Heart right ventricle (tissue), 16 donors: ENCODE data around the gene PEAK1. TPM values are rescaled to one million over a fixed set of nuclear protein-coding genes. Genes with fewer than 3 reads are reported as not detected.

ENCODE experiments used
- ATAC-seq, 8 donors: fragments of 200-7000 bp; cut with Tn5 transposase; one replicate each; pipeline ENCODE4 v1.9.1; 2020; ENCODE audit warnings: mild to moderate bottlenecking in 8 of 8, moderate library complexity in 8 of 8, moderate number of reproducible peaks in 1 of 8
- DNase-seq, 2 donors: peaks; one replicate each; pipeline ENCODE4 v3.0.0-alpha.2; 2020
- H3K27ac ChIP-seq, 10 donors: fragments of 200-600 bp; sonication (generic) in 2 of 10; one replicate each; pipeline versions ENCODE4 v1.5.0 to v1.8.0; 2020 to 2022; ENCODE audit warnings: mild to moderate bottlenecking in 3 of 10
- H3K27me3 ChIP-seq, 7 donors: fragments of 200-600 bp; one replicate each; pipeline ENCODE4 v1.8.0; 2021 to 2022; ENCODE audit warnings: mild to moderate bottlenecking in 2 of 7
- H3K36me3 ChIP-seq, 9 donors: fragments of 200-600 bp; sonication (generic) in 1 of 9; one replicate each; pipeline versions ENCODE4 v1.5.0 to v1.8.0; 2020 to 2022; ENCODE audit warnings: mild to moderate bottlenecking in 2 of 9
- H3K4me1 ChIP-seq, 9 donors: fragments of 200-600 bp; sonication (generic) in 1 of 9; one replicate each; pipeline versions ENCODE4 v1.5.0 to v1.8.0; 2020 to 2022; ENCODE audit warnings: mild to moderate bottlenecking in 4 of 9
- H3K4me3 ChIP-seq, 10 donors: fragments of 200-600 bp; sonication (generic) in 2 of 10; one replicate each; pipeline versions ENCODE4 v1.5.0 to v1.8.0; 2020 to 2022; ENCODE audit warnings: mild to moderate bottlenecking in 7 of 10, moderate library complexity in 2 of 10
- H3K9me3 ChIP-seq, 11 donors: fragments of 200-600 bp in 10 of 11; sonication (generic) in 2 of 11; one replicate each; pipeline versions ENCODE4 v1.5.0 to v1.8.0; 2013 to 2022; ENCODE audit warnings: mild to moderate bottlenecking in 2 of 11, control low read depth in 1 of 11, moderate library complexity in 1 of 11
- WGBS, 2 donors: extraction: QIAGEN DNeasy Blood & Tissue Kit; methylation state at CpG; one replicate each; pipeline ENCODE4 v1.1.7; 2013; ENCODE audit warnings: inconsistent platforms in 1 of 2; 5-methylcytosine and 5-hydroxymethylcytosine counted together
- intact Hi-C, 10 donors: fragments of 100-400 bp; cut with DNase I; formaldehyde crosslinking; loops; one replicate each; pipeline versions ENCODE4 v1.11.1 to v1.14.2; 2022
- polyA plus RNA-seq, 2 donors: library from polyadenylated mRNA; stranded (reverse); fragments of 200-250 nt; gene quantifications; one replicate each; pipeline ENCODE4 v1.2.3, GENCODE V29; 2013
- total RNA-seq, 10 donors: library from RNA; stranded (reverse); fragmentation: NEBNext Ultra II Directional in 3 of 10; extraction: Animal tissue kit (Norgen Biotek cat#: 25700) in 3 of 10; gene quantifications; one replicate each; pipeline versions ENCODE4 v1.2.1 to v1.2.4, GENCODE V29; 2021 to 2023
- TF ChIP-seq, protein P1 (sequence below), 9 donors: fragments of 200-600 bp; sonication (generic) in 2 of 9; IDR thresholded peaks; one replicate each; pipeline versions ENCODE4 v1.5.0 to v1.8.0; 2021 to 2022; ENCODE audit warnings: antibody characterized with exemption in 9 of 9, mild to moderate bottlenecking in 5 of 9, moderate library complexity in 1 of 9
- donor health status: Arrhythmogenic right ventricular cardiomyopathy.
- donor health status: ischemic (EF 13 %, LVEDD 7.1; RV severe dilation, severe dysfunction).
- donor health status: healthy with polysubstance abuse.
- donor health status: DM: no; HTN: yes; CAD: no.
- donor health status: DM: no; HTN: no; CAD: no.
- donor health status: ischemic (EF 25% LVEDD 6.9; RV normal size, moderate dysfunction).
- donor health status: ischemic (EF 25% LVEDD 5.7; RV mildly dilated, moderate dysfunction).
- donor health status: healthy.
- donor health status: DM: yes; HTN: yes; CAD: no.
- donor health status: Ischemic cardiomyopathy.
- donor health status: ischemic (EF 35%, LVEDD 5.7; RV mildly dilated, moderate dysfunction).
- donor health status: nonischemic (EF 11% LVEDD 7.7; RV severe dilation, severe dysfunction).
- donor health status: DM: yes; HTN: yes; CAD: no.
- donor health status: PGD.
- donor health status: ischemic (EF 29% LVEDD 5.4; RV normal size, mild dysfunction).
- donor health status: nonischemic (EF 23%, LVEDD 6.1; RV moderate dilation, normal function).

Gene PEAK1
- total and polyA plus RNA-seq, 12 donors = 7.0 to 146 (median 90.8) TPM

DNA sequence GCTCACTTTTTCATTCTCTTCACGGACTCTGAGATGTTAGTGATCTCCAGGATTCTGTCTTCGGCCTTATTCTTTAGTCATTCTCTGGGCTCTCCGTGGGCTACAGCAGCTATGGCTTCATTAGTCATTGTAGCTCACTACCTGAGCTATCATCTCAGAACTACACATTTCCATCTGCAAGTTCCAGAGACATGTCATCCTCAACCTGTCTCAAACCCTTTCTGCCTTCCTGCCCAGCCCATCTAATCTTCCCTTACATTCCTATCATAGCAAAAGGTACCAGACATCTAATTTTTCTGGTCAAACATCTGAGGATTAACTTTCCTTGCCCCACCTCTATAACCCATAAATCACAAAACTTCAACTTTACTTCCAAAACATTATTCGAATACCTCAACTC is 362.2 kb downstream of the PEAK1 start:
- intact Hi-C loops = loop anchor here in 1 of 10 donors (2.0 kb wide), 1 partner anchor 15 kb away; no protein-coding TSS in a partner anchor

DNA sequence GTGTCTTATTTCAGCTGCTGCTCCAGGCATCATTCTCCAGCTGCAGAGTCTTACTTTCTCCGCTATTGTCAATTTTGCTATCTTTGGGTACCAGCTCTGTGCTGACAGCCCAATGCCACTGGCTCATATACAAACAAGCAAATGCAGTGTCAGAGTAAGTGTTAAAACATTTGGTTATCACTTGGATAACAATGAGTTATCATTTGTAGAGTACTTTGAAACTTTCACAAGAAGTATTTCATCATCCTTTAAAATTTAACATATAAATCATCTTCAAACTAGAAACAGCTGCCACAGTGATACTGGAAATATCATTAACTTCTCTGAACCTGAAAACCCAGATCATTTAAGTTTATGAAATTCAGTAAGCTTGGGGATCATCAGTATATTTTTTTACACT is 362.8 kb downstream of the PEAK1 start:
- 76 to 84% methylated on average over 1 of the region's 1 CpG for WGBS, 2 donors
- Histone ChIP-seq H3K9me3 (no peaks in the 10 kb centered on the region), H3K27me3 (no peaks in the 10 kb centered on the region), H3K4me1 (peaks cover 0 to 40% (median 33%) of the 10 kb centered on the region in 9 donors), H3K4me3 (no peak overlapping the region), H3K36me3 (peaks cover 0 to 36% (median 4%) of the 10 kb centered on the region in 9 donors), H3K27ac (no peak overlapping the region)
- DNase-seq = no peak
- intact Hi-C loops = no loop called here
- TF ChIP-seq, protein P1, sequence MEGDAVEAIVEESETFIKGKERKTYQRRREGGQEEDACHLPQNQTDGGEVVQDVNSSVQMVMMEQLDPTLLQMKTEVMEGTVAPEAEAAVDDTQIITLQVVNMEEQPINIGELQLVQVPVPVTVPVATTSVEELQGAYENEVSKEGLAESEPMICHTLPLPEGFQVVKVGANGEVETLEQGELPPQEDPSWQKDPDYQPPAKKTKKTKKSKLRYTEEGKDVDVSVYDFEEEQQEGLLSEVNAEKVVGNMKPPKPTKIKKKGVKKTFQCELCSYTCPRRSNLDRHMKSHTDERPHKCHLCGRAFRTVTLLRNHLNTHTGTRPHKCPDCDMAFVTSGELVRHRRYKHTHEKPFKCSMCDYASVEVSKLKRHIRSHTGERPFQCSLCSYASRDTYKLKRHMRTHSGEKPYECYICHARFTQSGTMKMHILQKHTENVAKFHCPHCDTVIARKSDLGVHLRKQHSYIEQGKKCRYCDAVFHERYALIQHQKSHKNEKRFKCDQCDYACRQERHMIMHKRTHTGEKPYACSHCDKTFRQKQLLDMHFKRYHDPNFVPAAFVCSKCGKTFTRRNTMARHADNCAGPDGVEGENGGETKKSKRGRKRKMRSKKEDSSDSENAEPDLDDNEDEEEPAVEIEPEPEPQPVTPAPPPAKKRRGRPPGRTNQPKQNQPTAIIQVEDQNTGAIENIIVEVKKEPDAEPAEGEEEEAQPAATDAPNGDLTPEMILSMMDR (IDR thresholded peaks at IDR 0.05) = no peak
- no peak for ATAC-seq

More for the DNA sequence above, 362.2 kb downstream of the PEAK1 start:
- TF ChIP-seq, protein P1 (IDR thresholded peaks at IDR 0.05) = no peak
- Histone ChIP-seq H3K27me3 (no peaks in the 10 kb centered on the region), H3K4me3 (no peak overlapping the region), H3K36me3 (peaks cover 0 to 30% (median 0%) of the 10 kb centered on the region in 9 donors), H3K4me1 (peaks cover 0 to 42% (median 36%) of the 10 kb centered on the region in 9 donors), H3K27ac (no peak overlapping the region), H3K9me3 (no peaks in the 10 kb centered on the region)
- DNase-seq = no peak
- ATAC-seq = no peak
- 94 to 95% methylated on average over 4 of the region's 4 CpGs for WGBS, 2 donors

DNA sequence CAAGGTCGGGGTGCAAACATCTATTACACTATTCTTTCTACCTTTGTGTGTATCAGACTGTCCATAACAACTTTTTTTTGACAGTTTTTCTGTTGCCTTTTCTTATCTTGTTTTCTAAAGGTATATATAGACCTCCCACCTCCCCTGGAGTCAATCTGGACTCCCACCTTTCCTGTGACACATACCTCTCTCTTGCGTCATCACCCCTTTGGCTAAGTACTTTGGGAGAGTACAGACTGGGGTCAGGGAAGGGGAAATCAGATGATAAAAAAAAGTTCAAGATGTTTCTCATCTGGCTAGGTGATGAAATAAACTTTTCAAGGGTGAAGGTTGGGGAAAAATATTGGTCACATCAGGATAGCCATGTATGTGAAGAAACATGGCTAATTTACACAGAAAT is 366.2 kb downstream of the PEAK1 start:
- Histone ChIP-seq H3K9me3 (no peaks in the 10 kb centered on the region), H3K36me3 (peaks cover 0 to 64% (median 10%) of the 10 kb centered on the region in 9 donors), H3K4me3 (no peak overlapping the region), H3K27ac (no peak overlapping the region), H3K4me1 (peaks cover 0 to 8% (median 4%) of the 10 kb centered on the region in 9 donors), H3K27me3 (no peaks in the 10 kb centered on the region)
- ATAC-seq = peak in 1 of 8 donors; percentile 51
- TF ChIP-seq, protein P1 (IDR thresholded peaks at IDR 0.05) = no peak
- intact Hi-C loops = no loop called here
- DNase-seq = no peak
- 90 to 93% methylated on average over 2 of the region's 2 CpGs for WGBS, 2 donors

DNA sequence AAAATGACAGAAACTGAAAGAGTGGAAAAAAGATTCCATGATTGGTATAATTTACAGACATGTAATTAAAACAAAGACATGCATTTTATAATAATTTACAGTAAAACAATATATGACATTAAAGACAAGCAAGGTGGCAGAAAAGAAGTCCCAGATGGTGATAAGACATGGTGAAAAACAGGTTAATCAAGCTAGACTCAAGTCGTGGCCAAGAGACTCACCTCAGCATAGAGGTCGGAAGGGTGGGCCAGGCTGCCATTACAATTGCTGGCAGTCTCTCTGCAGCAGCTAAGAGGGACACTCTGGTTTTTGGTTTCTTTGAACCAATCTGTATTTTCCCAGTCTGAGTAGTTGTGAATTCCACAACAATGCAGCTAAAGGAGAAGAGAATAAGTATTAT is 367.3 kb downstream of the PEAK1 start:
- no peak for DNase-seq
- Histone ChIP-seq H3K27ac (no peak overlapping the region), H3K27me3 (no peaks in the 10 kb centered on the region), H3K4me3 (no peak overlapping the region), H3K36me3 (peaks cover 0 to 64% (median 10%) of the 10 kb centered on the region in 9 donors), H3K4me1 (peaks cover 0 to 8% (median 4%) of the 10 kb centered on the region in 9 donors), H3K9me3 (no peaks in the 10 kb centered on the region)
- no peak for ATAC-seq
- TF ChIP-seq, protein P1 (IDR thresholded peaks at IDR 0.05) = no peak
- WGBS, 2 donors = 63% methylated on average over 2 of the region's 2 CpGs
- intact Hi-C loops = no loop called here

Other genes with a start within 250 kb of the PEAK1 start
- 10 to 100 TPM; 25.7 to 60.2 (median 41.6) TPM for gene HMG20A, start 784 bp upstream of the PEAK1 start, total RNA-seq
- 10 to 100 TPM in 1 of 2 donors, 1 to 10 TPM in 1; 9.9 to 13.9 TPM for gene HMG20A, start 784 bp upstream of the PEAK1 start, polyA plus RNA-seq
- 1 to 10 TPM in 7 of 10 donors, under 1 TPM in 3; 0.70 to 2.2 (median 1.3) TPM for gene LINGO1, start 212.8 kb upstream of the PEAK1 start, total RNA-seq
- gene LINGO1, start 212.8 kb upstream of the PEAK1 start, polyA plus RNA-seq = 1 to 10 TPM; 1.3 to 2.7 TPM